Measurements from ENCODE around the gene NCKAP5.

- TF ChIP-seq CTCF (IDR thresholded peaks at IDR 0.05; ENCODE audit: poor library complexity) (no peak), EZH2 (IDR thresholded peaks at IDR 0.05; ENCODE audit: borderline replicate concordance) (no peak), EZH2phosphoT487 (IDR thresholded peaks at IDR 0.05; ENCODE audit: low read depth, severe bottlenecking, unreplicated experiment) (no peak)
Measured at GRCh38 chr2:133530645-133531044, 37.6 kb downstream of the NCKAP5 start.
